NCI-H2196 treated with DMSO at 0.1 percent for 48 hours (cell line): ENCODE results near the gene CACNA1D.

Experiments used
- DNase-seq: peaks from one replicate; lab custom pipeline; 2025; ENCODE audit not compliant: unreplicated experiment; lab: John Stamatoyannopoulos, UW

CACNA1D gene

DNA sequence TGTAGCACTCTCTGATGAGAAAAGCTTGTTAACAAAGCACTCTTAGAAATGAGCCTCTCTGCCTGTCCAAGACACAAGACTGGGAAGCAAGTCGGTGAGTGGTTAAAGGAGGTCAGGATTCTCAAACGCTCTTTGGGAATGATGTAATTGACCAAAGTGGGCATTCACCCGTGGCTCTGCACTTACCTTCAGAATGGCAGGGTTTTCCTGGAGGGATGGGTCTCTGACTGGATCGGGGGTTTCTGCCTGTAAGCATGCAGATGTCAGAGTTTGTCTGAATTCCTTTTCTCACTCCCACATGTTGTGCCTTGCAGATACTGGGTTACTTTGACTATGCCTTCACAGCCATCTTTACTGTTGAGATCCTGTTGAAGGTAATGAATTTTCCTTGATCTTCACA, 245.6 kb downstream of the CACNA1D start:
- no peak for DNase-seq

DNA sequence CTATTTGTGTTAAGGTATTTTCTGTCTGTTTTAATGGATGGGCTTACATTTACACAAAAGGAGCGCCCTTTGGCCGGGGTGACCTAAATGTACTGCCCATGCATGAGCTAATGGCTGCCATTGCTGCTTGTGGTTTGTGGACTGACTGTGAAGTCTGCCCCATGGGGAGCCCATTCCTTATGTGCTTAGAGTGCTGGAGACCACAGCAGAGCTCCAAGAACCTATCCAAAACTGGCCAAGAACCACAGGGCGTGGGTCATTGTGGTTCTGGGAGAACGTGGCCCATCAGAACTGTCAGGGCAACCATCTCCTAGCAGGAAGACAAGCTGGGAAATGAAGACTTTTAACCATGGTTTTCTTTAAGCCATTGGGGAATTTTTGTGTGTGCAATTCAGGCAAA, 246.5 kb downstream of the CACNA1D start:
- no peak for DNase-seq

DNA sequence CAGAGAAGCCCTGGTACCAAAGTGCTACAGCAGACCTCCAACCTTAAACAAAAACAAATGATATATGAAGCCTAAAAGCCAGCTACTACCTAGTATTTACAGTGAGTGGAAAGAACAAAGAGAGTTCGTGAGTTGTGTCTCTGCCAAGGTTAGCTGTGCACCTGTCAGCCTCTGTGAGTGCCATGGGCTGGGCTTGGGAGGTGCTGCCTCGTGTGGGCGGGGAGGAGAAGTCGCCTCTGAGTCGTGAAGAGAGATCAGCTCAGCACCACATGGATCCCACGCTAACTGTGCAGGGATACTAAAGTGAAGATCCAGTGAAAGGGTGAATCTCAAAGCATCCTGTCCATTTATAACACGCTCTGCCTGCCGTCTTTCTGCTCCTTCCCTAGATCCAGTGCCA, 249.9 kb downstream of the CACNA1D start:
- DNase-seq = peak; percentile 55

DNA sequence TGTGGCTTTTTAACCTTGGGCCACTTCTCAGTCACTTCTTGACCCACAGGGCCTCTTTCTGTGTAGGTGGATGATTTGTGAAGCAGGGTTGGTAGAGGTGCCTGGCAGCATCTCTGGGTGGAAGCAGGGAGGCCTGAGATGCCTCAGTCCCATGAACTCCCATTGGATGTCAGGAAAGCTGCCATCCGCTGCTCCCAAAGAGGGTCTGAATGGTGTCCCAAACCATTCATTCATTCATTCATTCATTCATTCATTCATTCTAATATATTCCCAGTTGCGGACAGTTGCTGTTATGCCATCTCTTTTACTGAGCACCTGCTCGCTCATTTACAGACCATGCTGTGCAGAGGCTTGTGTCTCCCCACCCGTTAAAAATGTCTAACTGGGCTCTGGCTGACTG, 253.1 kb downstream of the CACNA1D start:
- DNase-seq = no peak

DNA sequence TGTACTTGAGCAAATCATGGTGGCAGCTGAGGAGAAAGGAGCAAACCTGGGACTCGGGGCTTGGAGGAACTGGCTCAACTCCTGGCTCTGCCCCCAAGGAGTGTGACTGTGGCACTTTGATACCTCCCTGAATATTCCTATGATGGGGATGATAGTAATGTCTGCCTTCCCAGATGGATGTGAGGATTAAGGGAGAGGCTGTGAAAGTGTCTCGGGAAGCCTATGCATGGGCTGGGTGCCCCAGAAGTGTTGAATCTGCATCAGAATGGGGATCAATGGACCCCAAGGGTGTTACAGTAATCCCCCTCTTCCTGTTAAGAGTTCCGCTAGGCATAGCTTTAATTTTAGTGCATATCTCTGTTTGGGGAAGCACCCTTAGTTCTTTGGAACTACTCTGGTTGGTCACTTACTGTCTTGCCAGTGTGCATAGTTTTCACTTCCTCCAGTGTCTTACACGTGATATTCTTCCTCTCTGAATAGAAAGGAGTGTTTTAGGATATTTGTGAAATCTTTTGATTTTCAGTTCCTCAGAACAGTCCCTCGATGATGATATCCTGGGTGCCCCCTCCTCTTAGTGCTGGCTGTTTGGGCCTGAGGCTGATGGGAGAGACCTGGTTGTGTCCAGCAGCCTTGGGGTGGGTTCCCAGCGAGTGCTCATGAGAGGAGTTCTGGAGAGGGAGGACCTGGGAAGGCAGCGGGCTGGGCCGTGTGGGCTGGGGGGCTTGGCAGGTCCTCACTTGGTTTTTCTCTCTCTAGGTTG, 254.3 kb downstream of the CACNA1D start:
- DNase-seq = no peak

DNA sequence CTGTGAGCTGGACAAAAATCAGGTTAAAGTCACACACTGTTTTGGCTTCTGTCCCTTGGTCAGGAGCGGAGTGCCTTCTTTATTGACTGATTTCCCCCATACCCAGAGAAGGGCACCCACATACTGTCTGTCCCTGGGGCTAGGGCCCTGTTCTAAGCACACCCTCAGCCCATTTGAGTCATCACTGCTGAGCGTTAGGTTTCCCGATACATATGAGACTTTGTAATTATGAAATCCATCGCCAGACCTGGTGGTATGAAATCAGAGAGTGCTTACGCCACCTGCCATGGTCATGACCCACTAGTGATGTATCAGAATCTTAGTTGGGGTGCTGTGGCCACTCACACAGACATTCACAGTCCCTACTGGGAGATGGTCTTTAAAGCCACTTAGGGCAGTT, 255.0 kb downstream of the CACNA1D start:
- no peak for DNase-seq

DNA sequence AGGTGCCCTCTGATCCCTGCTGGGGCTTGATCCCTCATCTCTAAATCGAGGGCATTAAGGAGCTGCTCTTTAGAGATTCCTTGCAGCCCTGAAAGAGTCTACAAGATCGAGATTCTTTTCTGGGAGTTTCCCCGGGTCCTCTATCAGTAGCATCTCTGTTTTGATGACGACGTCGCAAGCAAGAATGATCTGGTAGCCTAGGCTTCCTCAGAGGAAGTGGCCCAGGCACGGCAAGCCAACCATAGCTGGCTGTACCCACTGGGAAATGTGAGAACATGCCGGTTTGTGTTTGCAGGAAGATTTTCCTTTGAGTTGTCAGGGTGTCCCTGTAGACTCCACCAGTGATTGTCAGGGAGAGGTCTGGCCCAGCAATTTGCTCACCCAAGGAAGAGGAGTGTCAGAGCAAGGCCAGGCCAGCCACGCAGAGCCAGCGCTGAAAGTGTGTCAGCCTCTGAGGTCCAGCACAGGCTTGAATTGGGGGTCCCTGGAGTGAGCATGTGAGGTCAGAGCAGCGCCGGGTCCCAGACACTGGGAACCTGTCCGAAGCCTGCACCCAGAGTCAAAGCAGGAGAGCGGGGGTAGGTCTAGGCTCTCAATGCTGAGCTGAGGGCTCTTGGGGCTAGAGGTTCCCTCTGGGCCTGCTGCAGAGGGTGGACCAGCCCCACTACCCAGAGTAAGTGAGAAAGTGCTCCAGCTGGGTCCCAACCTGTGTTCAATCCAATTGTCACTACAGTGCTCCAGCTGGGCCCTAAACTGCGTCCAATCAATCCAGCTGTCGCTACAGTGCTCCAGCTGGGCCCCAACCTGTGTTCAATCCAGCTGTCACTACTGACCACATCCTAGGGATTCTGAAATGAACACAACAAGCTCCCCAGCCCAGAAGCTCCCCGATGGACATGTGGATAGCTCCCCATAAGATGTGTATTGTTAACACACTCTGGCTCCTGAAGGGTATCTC, 256.1 kb downstream of the CACNA1D start:
- DNase-seq = no peak

DNA sequence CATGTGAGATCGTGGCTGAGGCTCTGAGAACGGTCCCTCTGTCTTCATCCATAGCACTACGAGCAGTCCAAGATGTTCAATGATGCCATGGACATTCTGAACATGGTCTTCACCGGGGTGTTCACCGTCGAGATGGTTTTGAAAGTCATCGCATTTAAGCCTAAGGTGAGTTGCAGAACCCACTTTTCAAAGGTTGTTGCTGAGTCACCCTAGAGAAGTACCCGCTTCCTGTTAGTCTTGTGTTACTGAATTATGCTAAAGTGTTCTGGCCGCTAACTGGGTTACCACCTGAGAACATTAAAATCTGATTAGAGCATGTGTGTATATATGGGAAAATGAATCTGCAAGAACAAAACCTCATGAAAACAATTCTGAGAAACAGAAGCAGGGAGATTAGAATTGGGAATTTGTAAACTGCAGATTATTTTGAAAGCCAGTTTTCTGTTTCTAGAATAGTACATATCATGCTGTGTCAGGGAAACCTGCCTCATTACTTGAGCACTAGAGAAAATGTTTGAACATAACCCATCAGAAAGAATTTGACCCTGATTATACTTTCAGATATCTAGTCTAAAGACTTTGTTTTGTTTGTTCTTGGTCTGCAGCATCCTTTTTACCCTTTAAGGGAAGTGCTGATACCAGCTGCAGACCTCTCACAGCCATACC, 259.2 kb downstream of the CACNA1D start:
- DNase-seq = no peak

DNA sequence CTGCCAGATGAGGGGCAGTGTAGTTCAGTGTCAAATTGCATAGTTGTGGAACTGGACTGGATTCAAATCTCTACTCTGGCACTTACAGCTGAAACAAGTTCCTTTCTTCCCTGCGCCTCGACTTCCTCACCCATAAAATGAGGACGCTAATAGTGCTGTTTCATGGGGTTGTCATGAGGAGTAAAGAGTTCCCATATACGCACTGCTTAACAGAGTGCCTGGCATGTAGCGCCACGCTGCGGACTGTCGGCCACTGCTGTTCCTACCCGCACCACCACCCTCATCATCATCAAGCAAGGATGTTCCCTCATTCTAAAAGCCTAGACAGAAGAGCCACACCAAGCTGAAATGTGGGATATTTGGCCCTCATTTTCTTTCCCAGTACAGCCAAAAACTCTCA, 259.9 kb downstream of the CACNA1D start:
- DNase-seq = no peak

DNA sequence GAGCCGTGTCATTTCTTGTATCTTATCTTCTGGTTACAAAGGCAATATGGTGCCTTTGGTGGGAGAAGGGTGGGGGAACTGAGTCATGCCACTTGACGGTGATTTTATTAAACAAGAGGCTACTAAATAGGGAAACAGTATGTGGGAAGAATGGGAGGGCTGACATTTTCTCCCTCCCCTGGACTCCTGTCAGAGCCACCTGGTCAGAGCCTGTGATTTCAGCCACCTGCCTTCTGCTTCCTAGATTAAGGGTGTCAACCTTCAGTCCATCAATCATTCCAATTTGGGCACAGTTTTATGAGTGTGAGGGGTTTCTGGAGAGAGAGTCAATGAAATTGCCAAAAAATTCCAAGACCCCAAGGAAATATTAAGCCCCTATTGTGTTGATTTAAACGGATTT, 264.4 kb downstream of the CACNA1D start:
- DNase-seq = no peak

DNA sequence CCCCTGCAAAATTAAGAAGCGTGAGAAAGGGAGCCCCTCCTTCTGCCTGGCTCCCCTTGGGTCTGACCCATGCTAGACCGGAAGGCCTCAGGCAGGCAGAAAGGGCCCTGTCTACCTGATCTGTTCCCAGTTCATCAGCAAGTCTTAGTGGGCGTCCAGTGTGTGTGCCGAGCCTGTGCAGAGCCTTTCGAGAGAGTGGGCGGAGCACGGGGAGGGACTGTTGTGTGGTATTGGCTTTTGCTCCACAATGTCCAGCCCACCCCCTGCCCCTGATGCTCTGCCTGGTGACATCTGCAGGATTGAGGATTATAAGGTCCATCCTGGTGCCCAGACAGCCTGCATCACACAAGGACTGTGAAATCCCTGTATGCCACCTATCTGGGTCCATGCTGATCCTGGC, 268.9 kb downstream of the CACNA1D start:
- no peak for DNase-seq

DNA sequence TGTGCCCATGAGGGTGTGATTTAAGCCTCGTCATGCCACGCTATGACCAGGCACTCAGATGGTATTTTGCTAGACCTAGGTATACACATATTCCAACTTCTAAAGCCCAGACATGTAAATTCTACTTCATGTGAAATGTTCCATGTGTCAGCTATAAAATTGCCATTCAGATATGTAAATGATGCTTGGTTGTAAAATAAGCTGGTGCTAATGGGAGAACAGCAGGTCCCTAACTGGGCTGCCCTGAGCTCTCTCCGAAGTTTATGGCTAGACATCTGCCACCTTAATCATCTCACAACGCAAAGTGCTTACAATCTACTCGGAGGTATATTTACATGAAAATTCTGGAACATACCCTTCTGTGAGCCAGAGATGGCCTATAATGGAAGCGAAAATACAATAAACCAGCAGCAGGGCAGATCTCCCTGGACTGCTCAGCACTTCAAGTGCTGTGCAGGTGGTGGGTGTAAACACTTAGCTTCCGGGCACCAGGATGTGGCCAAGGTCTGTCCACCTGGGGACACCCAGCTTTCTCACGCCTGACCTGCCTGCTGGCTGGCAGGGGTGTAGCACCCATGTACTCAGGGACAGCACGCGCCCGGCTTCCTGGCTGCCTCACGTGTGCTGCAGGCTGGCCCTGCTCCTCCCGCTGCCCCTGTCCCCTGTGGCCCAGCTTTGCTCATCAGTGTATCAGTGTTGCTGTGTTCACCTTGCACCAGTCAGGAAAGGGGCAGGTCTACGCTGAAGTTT, 269.8 kb downstream of the CACNA1D start:
- DNase-seq = peak; percentile 29

DNA sequence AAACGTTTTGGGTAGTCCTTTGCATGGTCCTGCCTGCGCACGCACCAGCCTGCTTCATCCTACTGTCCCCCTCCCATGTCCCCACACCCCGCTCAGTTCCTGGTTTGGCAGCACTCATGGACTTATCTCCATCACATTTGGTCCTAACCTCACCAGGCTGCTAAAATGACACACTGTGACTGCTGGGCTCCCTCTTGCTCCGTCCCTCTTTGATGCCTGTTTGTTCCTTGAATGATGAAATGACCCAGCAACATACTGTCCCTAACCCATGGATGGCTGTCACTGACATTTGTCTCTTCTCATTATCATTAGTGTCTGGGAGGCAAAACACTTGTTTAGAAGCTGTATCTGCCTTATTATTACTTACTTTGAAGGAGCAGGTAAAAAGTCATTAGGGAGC, 271.3 kb downstream of the CACNA1D start:
- DNase-seq = no peak

DNA sequence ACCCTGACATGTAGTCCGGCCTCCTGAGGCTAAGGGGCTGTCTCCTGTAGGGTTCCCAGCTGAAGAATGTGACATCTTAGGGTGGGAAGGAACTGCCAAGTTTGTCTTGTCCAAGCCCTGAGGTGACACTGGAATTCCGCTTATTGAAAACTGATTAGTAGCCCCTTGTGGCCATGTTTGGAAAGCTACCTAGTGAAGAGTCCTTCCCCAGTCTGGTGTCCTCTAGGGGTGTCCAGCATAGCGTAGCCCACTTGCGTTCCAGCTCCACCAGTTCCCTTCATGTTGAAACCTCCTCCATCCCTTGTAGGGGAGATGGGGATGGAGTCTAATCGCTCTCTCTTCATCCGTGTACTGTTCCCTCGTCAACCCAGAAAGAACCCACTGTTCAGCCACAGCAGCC, 272.3 kb downstream of the CACNA1D start:
- no peak for DNase-seq

DNA sequence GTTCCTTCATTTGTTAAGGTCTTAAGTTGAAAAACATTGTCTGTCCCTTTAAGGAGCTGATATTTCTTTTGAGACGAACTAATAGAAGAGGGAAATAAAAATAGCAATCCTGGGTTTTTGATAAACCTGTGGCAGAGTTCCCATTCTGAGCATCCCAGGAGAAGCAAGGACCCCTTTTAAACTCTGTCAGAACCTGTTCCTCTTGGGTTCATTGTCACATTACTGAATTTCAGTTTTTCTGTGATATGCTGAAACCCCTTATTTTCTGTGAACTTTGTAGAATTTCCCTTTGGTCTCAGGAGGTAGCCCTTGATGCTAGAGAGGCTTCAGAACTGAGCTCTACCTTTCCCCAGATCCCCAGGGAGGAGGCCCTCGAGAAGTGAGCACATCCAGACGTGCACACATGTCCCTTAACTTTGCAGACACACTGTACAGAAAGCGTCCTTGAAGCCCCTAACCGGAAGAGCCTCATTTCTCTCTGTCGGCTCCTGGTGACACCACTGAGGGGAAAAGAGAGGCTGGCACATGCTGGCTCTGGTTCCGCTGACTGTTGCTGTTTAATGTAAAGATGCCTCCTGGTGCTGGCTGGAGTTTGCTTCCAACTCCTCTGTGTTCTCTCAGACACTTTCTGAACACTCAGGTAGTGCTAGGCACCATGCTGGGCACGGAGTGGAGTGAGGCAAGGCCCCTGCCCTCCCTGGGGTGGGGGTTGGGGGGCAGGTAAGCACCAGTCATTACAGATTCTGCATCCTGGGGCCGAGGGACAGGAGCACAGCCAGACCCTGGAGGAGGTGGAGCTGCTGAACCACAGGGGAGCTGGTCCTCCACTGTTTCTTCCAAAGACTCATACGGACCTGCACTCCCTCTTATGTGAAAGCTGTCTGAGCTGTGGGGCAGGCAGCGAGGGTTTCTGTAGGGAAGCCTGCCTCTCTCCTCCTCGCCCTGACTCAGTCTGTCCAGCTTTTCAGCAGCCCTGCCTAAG, 274.4 kb downstream of the CACNA1D start:
- no peak for DNase-seq

DNA sequence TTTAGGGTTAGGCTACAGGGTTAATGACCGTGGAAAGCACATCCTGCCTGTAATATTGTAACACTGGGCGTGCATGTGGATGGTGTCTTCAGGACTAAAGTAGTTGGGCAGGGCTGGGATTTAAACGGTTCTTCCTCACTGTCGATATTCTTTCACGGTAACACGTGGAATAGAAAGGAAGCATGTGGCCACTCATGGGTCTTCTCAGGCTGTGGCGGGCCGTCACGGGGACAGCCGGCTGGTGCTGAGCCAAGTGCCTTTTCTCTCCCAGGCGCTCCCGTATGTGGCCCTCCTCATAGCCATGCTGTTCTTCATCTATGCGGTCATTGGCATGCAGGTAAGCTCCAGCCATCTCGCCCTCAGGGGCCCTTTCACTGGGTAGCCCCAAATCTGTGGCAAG, 278.2 kb downstream of the CACNA1D start:
- DNase-seq = no peak

DNA sequence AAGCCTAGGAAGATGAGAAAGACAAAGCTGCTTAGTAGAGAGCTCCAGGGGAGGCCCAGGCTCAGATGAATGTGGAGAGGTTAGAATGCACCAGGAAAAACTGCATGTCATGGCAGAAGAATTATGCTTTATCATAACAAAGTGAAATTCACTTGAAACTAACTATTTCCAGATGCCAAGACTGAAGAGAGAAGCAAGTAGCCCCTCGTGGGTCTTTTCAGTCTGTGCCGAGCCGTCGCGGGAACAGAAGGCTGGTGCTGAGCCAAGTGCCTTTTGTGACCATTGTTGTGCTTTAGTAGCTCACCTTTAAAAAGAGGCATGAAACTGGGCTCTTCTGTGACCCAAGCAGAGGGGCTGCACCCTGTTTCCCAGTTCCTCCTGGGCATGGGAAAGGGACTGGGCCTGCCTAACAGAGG, 278.6 kb downstream of the CACNA1D start:
- DNase-seq = no peak

DNA sequence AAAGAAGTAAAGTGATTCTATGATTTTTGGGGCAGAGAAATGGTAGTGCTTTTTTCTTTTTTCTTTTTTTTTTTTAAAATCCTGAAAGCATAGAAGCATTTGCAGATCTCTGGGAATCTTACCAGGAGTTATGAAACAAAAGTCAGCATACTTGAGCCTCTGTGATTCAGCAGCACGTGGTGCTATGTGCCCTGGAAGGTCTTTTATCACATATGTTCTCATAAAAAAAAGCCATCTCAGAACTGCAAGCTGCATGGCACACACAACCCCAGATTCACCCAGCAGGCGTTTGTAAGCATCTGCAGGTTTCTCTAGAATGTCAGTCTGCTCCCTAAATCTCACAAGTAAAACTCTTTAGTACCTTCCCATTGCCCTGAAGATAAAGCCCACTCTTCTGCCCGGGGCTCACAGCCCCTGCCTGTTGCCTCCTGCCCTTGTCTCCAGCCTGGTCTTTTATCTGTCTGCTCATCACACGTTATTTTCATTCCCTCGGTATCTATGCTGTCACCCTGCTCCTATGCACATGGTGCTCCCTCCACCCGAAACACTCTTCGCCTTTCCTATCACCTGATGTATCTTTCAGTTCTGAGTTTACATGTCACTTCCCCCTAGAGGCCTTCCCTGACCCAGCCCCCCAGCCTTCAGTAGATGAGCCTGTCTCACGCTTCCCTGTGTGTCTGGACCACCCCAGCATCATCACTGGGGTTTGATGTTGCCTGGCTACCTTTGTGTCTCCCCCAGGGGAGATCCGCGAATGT, 279.4 kb downstream of the CACNA1D start:
- DNase-seq = no peak

DNA sequence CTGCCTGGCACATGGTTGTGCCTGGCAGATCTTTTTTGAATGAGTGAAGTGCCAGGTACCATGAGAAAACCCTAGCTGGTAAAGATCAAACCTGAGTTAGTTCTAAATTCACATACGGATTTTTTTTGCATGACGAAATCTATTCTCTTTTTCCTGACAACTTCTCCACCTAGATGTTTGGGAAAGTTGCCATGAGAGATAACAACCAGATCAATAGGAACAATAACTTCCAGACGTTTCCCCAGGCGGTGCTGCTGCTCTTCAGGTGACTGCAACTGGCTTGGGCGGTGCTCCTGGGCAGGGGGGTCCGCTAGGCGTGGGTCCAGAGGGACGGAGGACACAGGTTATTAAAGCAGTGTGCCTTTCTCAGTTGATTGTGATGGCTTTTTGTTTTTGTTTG, 280.0 kb downstream of the CACNA1D start:
- DNase-seq = no peak
